Skeletal muscle cell (primary cell): Measurements from ENCODE around the gene BAG3.
"Not testable (repeated sequence)": the region's sequence is repeated elsewhere in the genome, so short reads cannot be mapped to it uniquely, and the experiment has no call there.

Experiments used
- DNase-seq: peaks from one replicate; pipeline ENCODE4 v3.0.0-alpha.2; 2010; ENCODE audit warnings: low read depth
- H3K4me3 ChIP-seq: 2 replicates; pipeline ENCODE4 v1.5.1; 2011; ENCODE audit warnings: low read depth, mild to moderate bottlenecking, control low read depth, low read length, moderate library complexity

The BAG3 gene

DNA sequence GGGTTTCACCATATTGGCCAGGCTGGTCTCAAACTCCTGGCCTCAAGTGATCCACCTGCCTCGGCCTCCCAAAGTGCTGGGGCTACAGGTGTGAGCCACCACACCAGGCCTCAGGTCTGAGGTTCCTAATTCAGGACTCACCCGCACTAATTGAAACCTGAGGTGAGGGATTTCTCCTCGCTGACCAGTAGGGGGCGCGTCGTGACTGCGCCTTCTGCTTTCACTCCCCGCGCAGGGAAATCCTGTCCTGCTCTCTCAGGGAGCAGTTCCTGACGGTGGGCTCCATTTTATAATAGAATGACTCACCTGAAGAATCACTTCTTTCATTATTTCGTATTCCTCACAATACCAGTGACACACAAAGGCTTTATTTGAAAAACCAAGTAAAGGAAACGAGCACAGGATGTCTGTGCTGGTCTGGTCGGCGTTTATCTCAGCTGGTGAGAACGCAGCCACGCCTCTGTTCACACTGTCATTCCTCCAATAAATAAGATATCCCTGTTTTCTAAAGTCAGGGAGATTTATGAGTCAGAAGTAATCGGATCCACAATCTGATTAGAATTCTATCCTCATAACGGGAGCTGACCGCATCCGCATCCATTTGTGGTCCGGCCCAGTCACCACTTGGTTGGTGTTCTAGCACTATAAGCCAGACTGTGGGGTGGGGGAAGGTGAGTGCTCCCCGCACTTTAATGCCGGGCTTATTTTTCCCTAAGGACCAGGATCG lies 35.4 kb downstream of the BAG3 start:
- DNase-seq = no peak
- H3K4me3 ChIP-seq = peak overlapping the region; percentile 37

DNA sequence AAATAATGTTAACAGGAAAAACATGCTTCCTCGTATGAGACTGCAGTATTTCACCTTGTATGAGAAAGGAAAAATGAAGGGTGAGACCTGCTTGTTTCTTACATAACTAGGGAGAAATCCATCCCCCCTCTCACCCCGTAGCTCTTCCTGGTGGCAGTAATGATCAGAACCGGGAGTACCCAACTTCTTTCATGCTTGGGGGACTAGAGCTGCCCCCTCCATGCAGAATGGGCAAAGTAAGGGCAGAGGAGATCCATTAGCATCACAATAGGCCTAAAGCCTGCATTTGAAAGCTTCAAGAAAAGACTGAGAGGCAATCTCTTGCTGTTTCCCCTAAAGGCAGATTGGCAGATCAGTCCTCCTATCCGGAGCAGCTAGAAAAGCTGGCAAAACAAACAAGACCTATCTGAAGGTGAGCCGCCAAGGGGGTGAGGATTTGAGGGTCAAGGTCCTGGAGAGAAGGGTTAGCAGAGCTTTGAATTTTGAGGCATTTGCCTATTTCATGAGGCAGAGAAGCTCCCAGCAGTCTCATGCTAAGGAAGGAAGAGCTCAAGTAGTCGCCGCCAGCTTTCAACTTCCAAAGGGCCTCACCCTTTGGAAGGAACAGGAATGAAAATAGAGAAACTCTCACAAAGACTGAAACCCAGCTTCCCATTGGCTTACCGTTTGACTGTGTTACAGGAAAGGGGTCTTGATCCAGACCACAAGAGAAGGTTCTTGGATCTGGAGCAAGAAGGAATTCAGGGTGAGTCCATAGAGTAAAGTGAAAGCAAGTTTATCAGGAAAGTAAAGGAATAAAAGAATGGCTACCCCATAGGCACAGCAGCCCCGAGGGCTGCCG lies 36.2 kb downstream of the BAG3 start:
- peak overlapping the region; percentile 37 for H3K4me3 ChIP-seq
- no peak for DNase-seq

DNA sequence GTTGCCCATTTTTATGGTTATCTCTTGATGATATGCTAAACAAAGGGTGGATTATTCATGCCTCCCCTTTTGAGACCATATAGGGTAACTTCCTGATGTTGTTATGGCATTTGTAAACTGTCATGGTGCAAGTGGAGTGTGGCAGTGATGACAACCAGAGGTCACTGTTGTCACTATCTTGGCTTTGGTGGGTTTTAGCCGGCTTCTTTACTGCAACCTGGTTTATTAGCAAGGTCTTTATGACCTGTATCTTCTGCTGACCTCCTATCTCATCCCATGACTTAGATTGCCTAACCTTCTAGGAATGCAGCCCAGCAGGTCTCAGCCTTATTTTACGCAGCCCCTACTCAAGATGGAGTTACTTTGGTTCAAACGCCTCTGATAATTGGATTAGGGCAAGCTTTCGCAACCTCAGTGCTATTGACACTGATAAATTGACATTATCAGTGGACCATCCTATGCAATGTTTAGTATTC lies 36.9 kb downstream of the BAG3 start:
- no peak for DNase-seq
- H3K4me3 ChIP-seq = no peak overlapping the region

DNA sequence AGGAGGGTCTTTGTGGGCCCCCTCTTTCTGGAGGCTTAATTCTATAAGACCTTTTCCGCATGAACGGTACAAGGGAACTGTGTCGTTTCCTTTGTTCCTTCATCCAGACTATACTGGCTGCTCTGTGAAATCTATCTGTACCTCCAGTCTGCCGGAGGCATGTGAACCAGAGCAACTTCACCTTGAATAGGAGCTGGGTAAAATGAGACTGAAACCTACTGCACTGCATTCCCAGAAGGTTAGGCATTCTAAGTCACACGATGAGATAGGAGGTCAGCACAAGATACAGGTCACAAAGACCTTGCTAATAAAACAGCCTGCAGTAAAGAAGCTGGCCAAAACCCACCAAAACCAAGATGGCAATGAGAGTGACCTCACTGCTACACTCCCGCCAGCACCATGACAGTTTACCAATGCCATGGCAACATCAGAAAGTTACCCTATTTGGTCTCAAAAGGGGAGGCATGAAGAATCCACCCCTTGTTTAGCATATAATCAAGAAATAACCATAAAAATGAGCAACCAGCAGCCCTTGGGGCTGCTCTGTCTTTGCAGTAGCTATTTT lies 37.9 kb downstream of the BAG3 start:
- H3K4me3 ChIP-seq = no peak overlapping the region
- DNase-seq = no peak

DNA sequence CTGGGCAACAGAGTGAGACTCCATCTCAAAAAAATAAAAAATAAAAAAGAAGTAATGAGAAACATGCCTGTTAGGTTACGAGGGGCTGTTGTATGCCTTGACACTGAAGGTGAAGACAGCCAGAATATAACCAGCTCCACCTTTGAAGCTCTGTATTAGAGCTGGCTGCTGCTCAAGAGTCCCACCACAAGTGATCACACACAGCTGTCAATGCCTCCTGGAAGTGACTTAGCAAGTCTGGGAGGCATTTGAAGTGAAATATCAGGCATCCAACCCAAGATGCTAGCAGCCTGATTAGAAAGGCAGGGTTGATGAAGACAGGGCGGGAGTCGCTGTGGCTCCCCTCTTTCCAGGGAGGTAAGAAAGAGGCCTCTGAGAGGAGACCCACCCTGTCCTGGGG lies 40.5 kb downstream of the BAG3 start:
- DNase-seq = no peak
- H3K4me3 ChIP-seq = no peak overlapping the region

DNA sequence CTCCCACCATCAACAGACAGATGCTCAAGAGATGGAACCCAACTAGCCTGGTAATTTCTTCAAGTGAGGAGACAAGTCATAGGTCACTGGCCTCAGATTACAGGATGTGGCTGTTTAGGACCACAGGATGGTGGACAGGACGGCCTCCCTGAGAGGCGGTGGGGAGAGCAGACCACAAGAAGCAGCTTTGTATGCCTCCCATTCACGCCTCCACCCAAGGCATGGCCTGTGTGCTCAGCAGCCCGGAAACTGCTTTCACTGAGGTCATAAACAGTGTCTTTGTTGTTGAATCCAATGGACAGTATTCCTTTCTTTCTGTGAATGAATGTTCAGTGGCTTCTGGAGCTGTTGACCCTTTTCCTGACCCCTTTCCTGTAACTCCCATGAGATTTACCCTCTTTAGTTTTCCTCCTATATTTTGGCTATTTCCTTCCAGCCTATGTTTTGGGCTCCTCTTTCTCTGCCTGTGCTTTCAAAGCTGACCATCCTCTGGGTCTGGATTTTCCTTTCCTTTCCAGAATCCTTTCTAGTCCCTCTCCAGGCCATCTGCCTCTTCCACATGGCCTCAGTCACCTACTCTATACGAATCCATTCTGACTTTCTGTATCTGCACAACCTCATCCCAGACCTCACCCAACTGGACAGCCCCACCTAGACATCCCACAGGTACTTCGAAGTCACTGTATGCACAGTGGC lies 42.2 kb downstream of the BAG3 start:
- no peak for DNase-seq
- H3K4me3 ChIP-seq = no peak overlapping the region

DNA sequence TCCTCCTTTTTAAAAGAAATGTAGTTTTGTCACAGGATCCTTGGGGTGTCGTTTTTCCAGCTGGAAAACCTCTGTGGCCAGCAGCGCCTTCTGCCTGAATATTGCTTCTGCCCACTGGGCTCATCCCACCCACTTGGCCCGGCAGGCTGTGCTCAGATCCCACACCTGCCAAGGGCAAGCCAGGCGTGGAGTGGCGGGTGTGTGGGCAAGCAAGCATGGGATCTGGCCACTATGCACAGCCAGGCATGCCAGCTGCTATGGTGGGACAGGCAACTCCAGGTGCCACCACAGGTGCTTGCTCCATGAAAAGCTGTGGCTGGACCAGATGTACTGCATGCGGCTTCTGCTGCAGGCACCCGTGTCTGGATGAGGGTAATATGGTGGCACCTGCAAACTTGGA lies 43.4 kb downstream of the BAG3 start:
- H3K4me3 ChIP-seq = no peak overlapping the region
- DNase-seq = no peak

DNA sequence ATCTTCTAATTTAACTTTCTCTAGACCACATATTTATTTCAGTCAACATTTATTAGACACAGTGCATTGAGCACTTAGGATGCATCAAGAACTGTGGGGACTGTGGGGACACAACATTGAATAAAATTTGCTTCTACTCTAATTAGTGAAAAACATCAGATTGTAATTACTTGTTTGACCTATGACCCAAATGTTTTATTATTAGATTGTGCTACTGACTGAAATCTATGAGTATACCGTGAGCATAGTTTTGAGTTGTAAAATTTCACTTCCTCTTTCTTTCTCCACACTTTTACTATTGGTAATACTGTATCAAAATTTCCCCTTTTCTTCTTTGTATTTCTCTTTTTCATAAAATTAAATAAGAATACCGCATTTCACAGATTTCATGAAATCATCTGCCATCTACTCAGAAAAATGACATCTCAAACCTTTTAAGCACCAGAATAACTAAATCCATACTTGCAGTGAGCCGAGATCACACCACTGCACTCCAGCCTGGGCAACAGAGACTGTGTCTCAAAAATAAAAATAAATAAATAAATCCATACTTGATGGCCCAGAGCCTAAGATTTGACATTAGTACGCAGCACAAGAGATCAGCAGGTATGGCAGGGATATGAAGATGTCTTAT lies 49.3 kb downstream of the BAG3 start:
- H3K4me3 ChIP-seq = no peak overlapping the region
- DNase-seq = no peak

DNA sequence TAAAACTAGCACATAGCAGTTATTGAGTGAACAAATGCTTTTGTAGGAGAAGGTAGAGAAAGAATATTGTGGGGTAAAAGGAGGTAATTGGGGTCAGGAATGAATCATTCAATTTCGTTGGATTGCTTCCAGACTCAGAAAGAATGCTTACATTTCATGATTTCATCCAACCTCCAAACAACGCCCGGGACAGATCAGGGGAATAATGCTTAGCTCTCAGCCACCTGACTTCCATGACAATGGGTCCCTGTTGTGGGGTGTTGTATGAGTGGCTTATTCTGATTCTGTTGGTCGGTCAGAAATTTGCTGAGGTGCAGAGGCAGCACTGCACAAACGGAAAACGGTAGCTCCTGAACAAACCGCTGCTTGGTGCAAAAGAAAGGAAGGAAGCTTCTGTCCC lies 50.7 kb downstream of the BAG3 start:
- no peak overlapping the region for H3K4me3 ChIP-seq
- no peak for DNase-seq

DNA sequence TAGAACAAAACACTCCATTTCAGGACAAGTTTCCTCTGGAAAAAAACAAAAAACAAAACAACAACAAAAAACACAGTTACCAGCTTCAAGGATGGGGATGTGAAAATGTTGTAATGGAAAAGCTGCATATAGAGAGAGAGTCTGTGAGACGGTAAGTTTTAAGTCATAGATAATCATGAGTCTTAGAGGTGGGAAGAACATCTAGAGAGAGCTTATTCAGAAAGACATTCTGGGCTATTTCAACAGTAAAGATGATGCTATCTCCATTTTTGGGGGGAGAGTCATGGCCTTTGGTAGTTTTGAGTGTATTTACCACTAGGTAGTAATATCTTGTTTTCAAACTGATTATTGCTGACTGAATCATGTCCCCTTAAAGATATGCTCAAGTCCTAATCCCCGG lies 51.4 kb downstream of the BAG3 start:
- DNase-seq = no peak
- no peak overlapping the region for H3K4me3 ChIP-seq

DNA sequence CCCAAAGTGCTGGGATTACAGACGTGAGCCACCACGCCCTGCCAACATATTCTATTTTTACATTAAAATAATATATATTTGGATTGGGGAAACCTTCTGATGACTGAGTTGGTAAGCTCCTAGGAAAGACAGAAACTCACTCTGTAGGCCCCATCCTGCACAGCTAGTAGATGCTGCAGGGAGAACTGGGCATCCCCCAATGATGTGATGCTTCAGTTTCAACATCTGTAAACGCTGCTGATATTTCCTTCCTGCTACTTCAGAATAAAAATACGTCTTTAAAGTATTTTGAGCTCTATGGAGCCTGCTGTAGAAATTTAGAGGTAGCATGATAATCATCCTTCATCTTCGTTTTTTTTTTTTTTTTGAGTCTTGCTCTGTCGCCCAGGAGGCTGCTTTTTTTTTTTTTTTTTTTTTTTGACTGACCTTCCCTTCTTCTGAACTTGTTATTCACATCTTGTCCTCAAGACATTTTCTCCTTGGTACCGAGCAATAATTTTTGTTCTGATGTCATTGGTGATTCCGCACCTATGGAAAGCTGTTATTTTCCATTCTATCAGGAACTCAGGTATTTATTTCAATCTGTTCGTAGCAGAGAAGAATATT lies 52.8 kb downstream of the BAG3 start:
- DNase-seq = no peak
- H3K4me3 ChIP-seq = no peak overlapping the region

DNA sequence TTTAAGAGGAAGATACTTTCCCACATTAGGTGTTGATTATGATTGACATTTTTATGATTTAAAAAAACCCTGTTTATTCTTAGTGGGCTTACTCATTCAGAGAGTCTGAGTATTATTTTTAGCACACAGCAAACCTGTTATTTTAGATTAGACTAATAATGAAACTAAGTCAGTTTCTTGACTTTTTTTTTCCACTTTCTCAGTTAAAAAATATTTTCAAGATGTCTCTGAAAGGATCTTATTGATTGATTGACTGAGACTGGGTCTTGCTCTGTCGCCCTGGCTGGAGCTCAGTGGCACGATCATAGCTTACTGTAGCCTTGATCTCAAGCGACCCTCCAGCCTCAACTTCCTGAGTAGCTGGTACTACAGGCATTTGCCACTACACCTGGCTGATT lies 54.3 kb downstream of the BAG3 start:
- no peak for DNase-seq
- H3K4me3 ChIP-seq = no peak overlapping the region

DNA sequence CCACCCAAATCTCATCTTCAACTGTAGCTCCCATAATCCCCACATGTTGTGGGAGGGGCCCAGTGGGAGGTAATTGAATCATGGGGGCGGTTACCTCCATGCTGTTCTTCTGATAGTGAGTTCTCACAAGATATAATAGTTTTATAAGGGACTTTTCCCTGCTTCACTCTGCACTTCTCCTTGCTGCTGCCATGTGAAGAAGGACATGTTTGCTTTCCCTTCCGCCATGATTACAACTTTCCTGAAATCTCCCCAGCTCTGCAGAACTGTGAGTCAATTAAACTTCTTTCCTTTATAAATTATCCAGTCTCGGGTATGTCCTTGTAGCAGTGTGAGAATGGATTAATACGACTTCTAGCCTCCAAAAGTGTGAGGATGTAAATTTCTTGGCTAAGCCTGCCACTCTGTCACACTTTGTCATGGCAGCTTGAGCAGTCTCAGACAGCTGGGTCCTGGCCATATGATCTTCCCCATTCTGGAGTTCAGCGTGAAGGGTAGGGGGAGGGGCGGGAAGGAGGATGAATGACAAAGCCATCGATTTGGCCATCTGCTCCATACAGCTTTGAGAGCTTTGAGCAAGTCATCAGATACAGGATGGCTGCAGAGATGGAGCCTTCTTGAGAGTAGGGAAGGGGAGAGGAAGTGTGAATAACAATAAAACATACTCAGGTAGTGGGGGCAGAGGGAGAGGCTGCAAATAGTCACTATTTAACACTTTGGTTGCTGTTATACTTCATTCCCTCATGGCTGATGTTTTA lies 55.5 kb downstream of the BAG3 start:
- H3K4me3 ChIP-seq = no peak overlapping the region
- DNase-seq = no peak

DNA sequence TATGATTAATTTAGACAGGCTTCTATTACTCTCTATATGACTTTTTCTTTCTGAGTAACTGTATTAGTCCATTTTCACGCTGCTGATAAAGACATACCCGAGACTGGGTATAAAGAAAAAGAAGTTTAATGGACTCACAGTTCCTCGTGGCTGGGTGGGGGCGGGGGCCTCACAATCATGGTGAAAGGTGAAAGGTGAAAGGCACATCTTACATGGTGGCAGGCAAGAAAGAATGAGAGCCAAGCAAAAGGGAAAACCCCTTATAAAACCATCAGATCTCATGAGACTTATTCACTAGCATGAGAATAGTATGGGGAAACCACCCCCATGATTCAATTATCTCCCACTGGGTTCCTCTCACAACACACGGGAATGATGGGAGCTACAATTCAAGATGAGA lies 56.2 kb downstream of the BAG3 start:
- not testable (repeated sequence) for H3K4me3 ChIP-seq, DNase-seq

DNA sequence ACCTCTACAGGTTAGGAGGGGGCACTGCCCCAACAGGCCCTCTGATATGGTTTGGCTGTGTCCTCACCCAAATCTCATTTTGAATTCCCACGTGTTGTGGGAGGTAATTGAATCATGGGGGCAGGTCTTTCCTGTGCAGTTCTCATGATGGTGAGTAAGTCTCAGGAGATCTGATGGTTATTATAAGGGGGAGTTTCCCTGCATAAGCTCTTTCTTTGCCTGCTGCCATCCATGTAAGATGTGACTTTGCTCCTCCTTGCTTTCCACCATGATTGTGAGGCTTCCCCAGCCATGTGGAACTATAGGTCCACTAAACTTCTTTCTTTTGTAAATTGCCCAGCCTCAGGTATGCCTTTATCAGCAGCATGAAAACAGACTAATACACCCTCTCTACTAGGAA lies 59.8 kb downstream of the BAG3 start:
- DNase-seq, H3K4me3 ChIP-seq: not testable (repeated sequence)

DNA sequence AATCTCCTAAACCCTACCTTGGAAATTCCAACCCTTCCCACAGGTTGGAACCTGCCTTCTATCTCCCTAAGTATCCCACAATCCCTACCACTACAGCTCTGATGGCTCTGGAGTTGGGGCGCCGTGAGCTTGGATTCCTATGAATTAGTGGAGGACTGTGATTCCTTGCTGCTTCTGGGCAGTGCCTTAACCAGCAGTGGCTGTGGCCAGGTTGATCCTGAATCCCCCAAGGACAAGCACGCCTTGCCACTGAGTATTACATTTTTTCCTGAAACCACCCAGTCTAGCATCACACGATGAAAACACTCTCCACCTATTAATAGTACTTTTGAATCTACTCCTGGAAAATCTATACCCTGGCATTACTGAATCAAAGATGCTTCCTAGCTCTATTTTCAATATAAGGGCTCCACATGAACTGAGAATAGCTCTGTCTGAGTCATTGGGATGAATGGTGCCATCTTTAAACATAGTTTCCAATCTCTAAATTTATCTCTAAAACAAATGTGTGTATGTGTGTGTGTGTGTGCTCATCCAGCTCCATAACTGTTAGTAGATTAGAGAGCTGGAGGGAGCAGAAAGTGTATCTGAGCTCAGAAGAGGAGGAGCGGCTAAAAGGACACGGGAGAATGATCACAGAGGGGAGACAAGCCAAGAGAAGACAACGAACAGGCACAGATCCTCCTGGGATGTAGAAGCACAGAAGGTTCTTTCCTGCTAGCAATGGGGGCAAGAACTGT lies 62.7 kb downstream of the BAG3 start:
- no peak for DNase-seq
- H3K4me3 ChIP-seq = no peak overlapping the region

DNA sequence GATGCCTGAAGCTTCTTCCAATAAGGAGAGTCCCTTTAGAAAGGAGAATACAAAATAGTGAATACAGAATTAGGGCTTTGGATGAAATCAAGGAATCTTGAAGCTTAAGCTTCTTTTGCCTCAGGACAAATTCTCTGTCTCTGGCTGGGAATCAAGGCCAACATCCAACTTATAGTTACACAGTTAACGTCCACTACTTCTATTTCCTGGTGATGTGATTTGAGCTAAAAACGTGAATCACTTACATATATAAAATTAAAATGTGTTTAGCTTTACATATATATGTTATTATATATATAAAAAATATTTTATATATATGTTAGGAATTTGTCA lies 63.3 kb downstream of the BAG3 start:
- no peak overlapping the region for H3K4me3 ChIP-seq
- DNase-seq = no peak
